ENCODE measurements around the gene LCOR.

LCOR gene

GRCh38 chr10:96860631-96861277 lies 28.7 kb downstream of the LCOR start:
- no peak for DNase-seq
- H3K4me1 Mint-ChIP-seq = peaks cover 22% of the 10 kb centered on the region
- H3K4me3 Mint-ChIP-seq = no peak overlapping the region
- TF ChIP-seq, protein P1, sequence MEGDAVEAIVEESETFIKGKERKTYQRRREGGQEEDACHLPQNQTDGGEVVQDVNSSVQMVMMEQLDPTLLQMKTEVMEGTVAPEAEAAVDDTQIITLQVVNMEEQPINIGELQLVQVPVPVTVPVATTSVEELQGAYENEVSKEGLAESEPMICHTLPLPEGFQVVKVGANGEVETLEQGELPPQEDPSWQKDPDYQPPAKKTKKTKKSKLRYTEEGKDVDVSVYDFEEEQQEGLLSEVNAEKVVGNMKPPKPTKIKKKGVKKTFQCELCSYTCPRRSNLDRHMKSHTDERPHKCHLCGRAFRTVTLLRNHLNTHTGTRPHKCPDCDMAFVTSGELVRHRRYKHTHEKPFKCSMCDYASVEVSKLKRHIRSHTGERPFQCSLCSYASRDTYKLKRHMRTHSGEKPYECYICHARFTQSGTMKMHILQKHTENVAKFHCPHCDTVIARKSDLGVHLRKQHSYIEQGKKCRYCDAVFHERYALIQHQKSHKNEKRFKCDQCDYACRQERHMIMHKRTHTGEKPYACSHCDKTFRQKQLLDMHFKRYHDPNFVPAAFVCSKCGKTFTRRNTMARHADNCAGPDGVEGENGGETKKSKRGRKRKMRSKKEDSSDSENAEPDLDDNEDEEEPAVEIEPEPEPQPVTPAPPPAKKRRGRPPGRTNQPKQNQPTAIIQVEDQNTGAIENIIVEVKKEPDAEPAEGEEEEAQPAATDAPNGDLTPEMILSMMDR (IDR thresholded peaks at IDR 0.05) = no peak
- H3K27me3 Mint-ChIP-seq (ENCODE audit: low read depth, poor library complexity) = no peaks in the 10 kb centered on the region
- no peaks in the 10 kb centered on the region for H3K9me3 Mint-ChIP-seq
- no peak overlapping the region for H3K27ac Mint-ChIP-seq
- peaks cover 69% of the 10 kb centered on the region for H3K36me3 Mint-ChIP-seq (ENCODE audit: low read depth)

DNA sequence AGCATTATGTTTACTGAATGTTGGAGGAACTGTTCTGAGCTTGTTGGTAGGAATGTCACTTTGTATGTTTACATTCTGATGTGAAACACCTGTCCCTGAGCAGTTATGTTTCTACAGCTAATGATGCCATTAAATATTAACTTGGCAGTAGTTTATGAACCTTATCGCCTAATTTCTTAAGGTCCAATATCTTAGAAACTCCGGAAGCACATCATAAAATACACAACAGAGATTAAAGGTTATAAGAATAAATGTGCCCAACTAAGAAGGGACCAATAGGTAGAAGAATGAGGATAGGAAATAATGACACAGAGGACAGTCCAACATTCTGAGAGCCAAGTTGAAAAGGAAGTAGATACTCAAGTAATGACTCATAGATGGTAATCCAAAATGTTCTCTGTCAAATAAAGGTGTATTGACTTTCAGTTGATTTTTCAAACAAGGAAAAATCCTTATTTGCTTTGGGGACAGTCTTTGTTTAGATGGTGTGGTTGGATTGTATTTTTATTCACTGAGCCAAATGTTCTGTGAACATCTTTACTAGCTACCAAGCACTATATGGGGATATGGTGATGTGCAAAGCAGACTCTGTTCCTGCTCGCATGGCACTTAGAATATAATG lies 31.9 kb downstream of the LCOR start:
- no peaks in the 10 kb centered on the region for H3K27me3 Mint-ChIP-seq (ENCODE audit: low read depth, poor library complexity)
- no peak overlapping the region for H3K4me3 Mint-ChIP-seq
- H3K36me3 Mint-ChIP-seq (ENCODE audit: low read depth) = peaks cover 74% of the 10 kb centered on the region
- no peaks in the 10 kb centered on the region for H3K9me3 Mint-ChIP-seq
- TF ChIP-seq, protein P1 (IDR thresholded peaks at IDR 0.05) = no peak
- no peak overlapping the region for H3K27ac Mint-ChIP-seq
- DNase-seq = no peak
- no peaks in the 10 kb centered on the region for H3K4me1 Mint-ChIP-seq

DNA sequence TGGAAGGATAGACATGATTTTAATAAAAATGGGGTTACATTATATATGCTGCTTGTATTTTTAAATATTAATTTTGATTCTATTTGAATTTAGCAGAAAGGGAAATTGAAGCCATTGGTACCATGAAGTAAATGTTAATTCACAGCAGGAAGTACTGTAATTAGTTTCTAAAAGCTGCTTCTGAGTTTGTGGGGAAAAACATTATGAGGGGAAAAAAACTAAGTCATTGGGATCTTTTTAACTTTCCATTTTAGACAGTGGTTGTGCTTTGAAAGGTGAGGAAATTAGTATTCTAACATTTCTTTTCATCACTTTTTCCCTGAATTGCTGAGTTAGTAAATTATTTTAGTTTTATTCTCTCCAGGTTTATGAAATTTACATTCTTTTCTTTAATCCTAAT lies 41.0 kb downstream of the LCOR start:
- Mint-ChIP-seq H3K4me3 (no peak overlapping the region), H3K27ac (peak overlapping the region; percentile 6), H3K4me1 (no peaks in the 10 kb centered on the region), H3K27me3 (ENCODE audit: low read depth, poor library complexity) (no peaks in the 10 kb centered on the region), H3K9me3 (no peaks in the 10 kb centered on the region), H3K36me3 (ENCODE audit: low read depth) (peaks cover 36% of the 10 kb centered on the region)
- no peak for DNase-seq
- TF ChIP-seq, protein P1 (IDR thresholded peaks at IDR 0.05) = no peak

DNA sequence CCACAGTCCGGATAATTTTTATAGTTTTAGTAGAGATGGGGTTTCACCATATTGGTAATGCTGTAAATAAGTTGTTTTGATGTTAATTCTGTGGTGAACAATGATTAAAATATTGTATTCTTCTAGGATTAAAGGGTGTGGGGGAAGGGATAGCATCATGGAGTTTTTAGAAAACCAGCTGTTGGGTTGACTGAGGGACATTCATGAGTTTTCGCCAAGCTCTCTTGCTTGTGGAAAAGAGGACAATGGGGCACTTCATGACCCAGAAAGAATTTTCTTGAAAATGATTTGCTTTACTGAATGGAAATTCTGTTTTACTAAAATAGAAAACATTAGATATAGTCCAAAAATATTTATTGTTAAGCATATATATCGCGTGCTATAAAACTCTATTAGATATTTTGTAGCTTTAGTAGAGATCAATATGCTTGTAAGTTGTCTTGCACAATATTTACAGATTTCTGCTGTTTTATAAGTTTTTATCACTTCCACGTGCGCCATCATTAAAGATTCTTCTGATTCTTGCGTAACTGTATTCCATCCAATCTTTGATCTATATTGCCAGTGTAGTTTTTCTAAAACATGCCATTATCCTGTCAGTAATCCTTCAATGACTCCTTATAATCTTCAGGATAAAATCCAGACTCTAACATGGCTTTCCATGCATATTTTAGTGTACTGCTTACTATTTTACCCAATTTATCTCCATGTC lies 41.8 kb downstream of the LCOR start:
- Mint-ChIP-seq H3K4me3 (no peak overlapping the region), H3K27me3 (ENCODE audit: low read depth, poor library complexity) (no peaks in the 10 kb centered on the region), H3K36me3 (ENCODE audit: low read depth) (peaks cover 38% of the 10 kb centered on the region), H3K9me3 (no peaks in the 10 kb centered on the region), H3K4me1 (no peaks in the 10 kb centered on the region), H3K27ac (peak overlapping the region; percentile 24)
- TF ChIP-seq, protein P1 (IDR thresholded peaks at IDR 0.05) = no peak
- DNase-seq = no peak

- no peaks in the 10 kb centered on the region for H3K4me1 Mint-ChIP-seq
- no peaks in the 10 kb centered on the region for H3K27me3 Mint-ChIP-seq (ENCODE audit: low read depth, poor library complexity)
- DNase-seq = no peak
- H3K36me3 Mint-ChIP-seq (ENCODE audit: low read depth) = peaks cover 50% of the 10 kb centered on the region
- no peak overlapping the region for H3K4me3 Mint-ChIP-seq
- H3K27ac Mint-ChIP-seq = peak overlapping the region; percentile 27
- TF ChIP-seq, protein P1 (IDR thresholded peaks at IDR 0.05) = no peak
- H3K9me3 Mint-ChIP-seq = no peaks in the 10 kb centered on the region
Observed at GRCh38 chr10:96878057-96878456, 46.0 kb downstream of the LCOR start.
